OCI-LY1 (cell line): ENCODE data around the gene KLK13.

Experiments
- H2AFZ ChIP-seq: fragments of 200-600 bp; sonication (generic), shearing (Covaris generic); 2 replicates; pipeline ENCODE4 v1.6.0; 2014; ENCODE audit warnings: antibody characterized with exemption, mild to moderate bottlenecking, low read length
- H3F3A ChIP-seq: fragments of 200-600 bp; sonication (generic), shearing (Covaris generic); 2 replicates; pipeline ENCODE4 v1.6.0; 2014; ENCODE audit warnings: mild to moderate bottlenecking, antibody characterized with exemption, low read length, moderate library complexity; ENCODE audit not compliant: insufficient read depth
- H3K27ac ChIP-seq: fragments of 200-600 bp; sonication (generic); 2 replicates; pipeline ENCODE4 v1.5.1; 2014; ENCODE audit warnings: low read length, mixed run types, mild to moderate bottlenecking, low read depth; ENCODE audit not compliant: poor library complexity, severe bottlenecking
- H3K27me3 ChIP-seq: fragments of 200-600 bp; sonication (generic); 2 replicates; pipeline ENCODE4 v1.6.0; 2014; ENCODE audit warnings: antibody characterized with exemption, mild to moderate bottlenecking, low read length, moderate library complexity; ENCODE audit not compliant: insufficient read depth
- H3K36me3 ChIP-seq: fragments of 200-600 bp; sonication (generic); 2 replicates; pipeline ENCODE4 v1.6.1; 2014; ENCODE audit warnings: mild to moderate bottlenecking, antibody characterized with exemption, low read length, moderate library complexity, mixed read lengths; ENCODE audit not compliant: insufficient read depth
- H3K4me1 ChIP-seq: fragments of 200-600 bp; sonication (generic); 2 replicates; pipeline ENCODE4 v1.5.1; 2014; ENCODE audit warnings: mild to moderate bottlenecking, low read length, moderate library complexity; ENCODE audit not compliant: insufficient read depth, severe bottlenecking
- H3K4me2 ChIP-seq: fragments of 200-600 bp; sonication (generic), shearing (Covaris generic); 2 replicates; pipeline ENCODE4 v1.6.1; 2014; ENCODE audit warnings: low read length
- H3K4me3 ChIP-seq: fragments of 200-600 bp; sonication (generic); 2 replicates; pipeline ENCODE4 v1.5.1; 2014; ENCODE audit warnings: low read length, low read depth, mild to moderate bottlenecking, mixed read lengths; ENCODE audit not compliant: poor library complexity, severe bottlenecking
- H3K79me2 ChIP-seq: fragments of 200-600 bp; shearing (Covaris generic); 2 replicates; pipeline ENCODE4 v1.6.1; 2016; ENCODE audit warnings: mixed run types, low read length, mixed read lengths; ENCODE audit not compliant: insufficient read depth
- H3K9ac ChIP-seq: fragments of 200-600 bp; sonication (generic), shearing (Covaris generic); 2 replicates; pipeline ENCODE4 v1.6.1; 2014; ENCODE audit warnings: mild to moderate bottlenecking, low read length, mixed read lengths
- H3K9me2 ChIP-seq: fragments of 200-600 bp; sonication (generic), shearing (Covaris generic); 2 replicates; pipeline ENCODE4 v1.6.1; 2014; ENCODE audit warnings: low read depth, mild to moderate bottlenecking, low read length, mixed read lengths
- H3K9me3 ChIP-seq: fragments of 200-600 bp; shearing (Covaris generic); 2 replicates; pipeline ENCODE4 v1.6.1; 2014; ENCODE audit warnings: low read length, mixed read lengths
- H4K20me1 ChIP-seq: fragments of 200-600 bp; sonication (generic), shearing (Covaris generic); 2 replicates; pipeline ENCODE4 v1.6.0; 2016; ENCODE audit warnings: mild to moderate bottlenecking, low read length; ENCODE audit not compliant: insufficient read depth
- CTCF ChIP-seq: fragments of 200-600 bp; sonication (generic), shearing (Covaris generic); IDR thresholded peaks from 2 replicates; pipeline ENCODE4 v1.5.1; 2017; ENCODE audit warnings: mild to moderate bottlenecking, antibody characterized with exemption, low read length, moderate library complexity, mixed read lengths
- EZH2 ChIP-seq: fragments of 200-600 bp; sonication (generic), shearing (Covaris generic); IDR thresholded peaks from 2 replicates; pipeline ENCODE4 v1.8.0; 2017; ENCODE audit warnings: borderline replicate concordance, mixed run types, mild to moderate bottlenecking, antibody characterized with exemption, low read length, moderate library complexity, mixed read lengths

The KLK13 gene

GRCh38 chr19:51007488-51007887 lies 57.4 kb downstream of the KLK13 start:
- Histone ChIP-seq H4K20me1 (no peaks in the 10 kb centered on the region), H3K4me3 (no peak overlapping the region), H3K9ac (no peak overlapping the region), H3K9me3 (no peaks in the 10 kb centered on the region), H3K36me3 (no peaks in the 10 kb centered on the region), H3K27me3 (no peaks in the 10 kb centered on the region), H3K27ac (no peak overlapping the region), H3K4me2 (no peak overlapping the region), H3K4me1 (no peaks in the 10 kb centered on the region), H3K79me2 (no peaks in the 10 kb centered on the region), H3F3A (no peaks in the 10 kb centered on the region), H2AFZ (no peak overlapping the region), H3K9me2 (no peaks in the 10 kb centered on the region)
- TF ChIP-seq CTCF: no peak
- TF ChIP-seq EZH2: no peak

GRCh38 chr19:51006406-51006805 lies 58.5 kb downstream of the KLK13 start:
- no peaks in the 10 kb centered on the region for H3K27me3 ChIP-seq
- TF ChIP-seq CTCF (no peak), EZH2 (no peak)
- no peak overlapping the region for H3K4me3 ChIP-seq
- no peaks in the 10 kb centered on the region for H3K9me2 ChIP-seq
- H3K4me2 ChIP-seq: no peak overlapping the region
- H3K27ac ChIP-seq: no peak overlapping the region
- no peaks in the 10 kb centered on the region for H4K20me1 ChIP-seq
- H3F3A ChIP-seq: no peaks in the 10 kb centered on the region
- H3K79me2 ChIP-seq: no peaks in the 10 kb centered on the region
- no peak overlapping the region for H3K9ac ChIP-seq
- no peak overlapping the region for H2AFZ ChIP-seq
- H3K4me1 ChIP-seq: no peaks in the 10 kb centered on the region
- no peaks in the 10 kb centered on the region for H3K36me3 ChIP-seq
- no peaks in the 10 kb centered on the region for H3K9me3 ChIP-seq
